ENCODE measurements around the gene KAT2B.
A peak's percentile ranks its signal among the peaks of the same experiment; 100 is the strongest.

Gene KAT2B

GRCh38 chr3:20064796-20065564, 24.7 kb downstream of the KAT2B start:
- peak; percentile 20 for DNase-seq (ENCODE audit: low read depth, low spot score)

- no peak for DNase-seq (ENCODE audit: low read depth, low spot score)
Measured at GRCh38 chr3:20066079-20066478, 25.8 kb downstream of the KAT2B start.

GRCh38 chr3:20066850-20067617, 26.8 kb downstream of the KAT2B start:
- DNase-seq (ENCODE audit: low read depth, low spot score), result no peak

- DNase-seq (ENCODE audit: low read depth, low spot score), result no peak
Measured at GRCh38 chr3:20068512-20069177, 28.4 kb downstream of the KAT2B start.

GRCh38 chr3:20069178-20069532, 28.9 kb downstream of the KAT2B start:
- no peak for DNase-seq (ENCODE audit: low read depth, low spot score)

GRCh38 chr3:20071175-20071574, 30.9 kb downstream of the KAT2B start:
- no peak for DNase-seq (ENCODE audit: low read depth, low spot score)

- no peak for DNase-seq (ENCODE audit: low read depth, low spot score)
Measured at GRCh38 chr3:20072422-20072821, 32.2 kb downstream of the KAT2B start.

GRCh38 chr3:20073068-20073467, 32.8 kb downstream of the KAT2B start:
- DNase-seq (ENCODE audit: low read depth, low spot score), result no peak

GRCh38 chr3:20073683-20074082, 33.4 kb downstream of the KAT2B start:
- no peak for DNase-seq (ENCODE audit: low read depth, low spot score)

- DNase-seq (ENCODE audit: low read depth, low spot score), result no peak
Measured at GRCh38 chr3:20074226-20075063, 34.2 kb downstream of the KAT2B start.

- no peak for DNase-seq (ENCODE audit: low read depth, low spot score)
Measured at GRCh38 chr3:20075197-20075596, 35.0 kb downstream of the KAT2B start.

GRCh38 chr3:20076296-20076997, 36.2 kb downstream of the KAT2B start:
- no peak for DNase-seq (ENCODE audit: low read depth, low spot score)

- DNase-seq (ENCODE audit: low read depth, low spot score), result no peak
Measured at GRCh38 chr3:20077068-20077467, 36.8 kb downstream of the KAT2B start.

- DNase-seq (ENCODE audit: low read depth, low spot score), result no peak
Measured at GRCh38 chr3:20078194-20078714, 38.0 kb downstream of the KAT2B start.

- no peak for DNase-seq (ENCODE audit: low read depth, low spot score)
Measured at GRCh38 chr3:20079621-20080020, 39.4 kb downstream of the KAT2B start.

GRCh38 chr3:20080956-20081554, 40.8 kb downstream of the KAT2B start:
- no peak for DNase-seq (ENCODE audit: low read depth, low spot score)

GRCh38 chr3:20083253-20083652, 43.0 kb downstream of the KAT2B start:
- no peak for DNase-seq (ENCODE audit: low read depth, low spot score)

- no peak for DNase-seq (ENCODE audit: low read depth, low spot score)
Measured at GRCh38 chr3:20083953-20084352, 43.7 kb downstream of the KAT2B start.

GRCh38 chr3:20091331-20092047, 51.2 kb downstream of the KAT2B start:
- no peak for DNase-seq (ENCODE audit: low read depth, low spot score)

GRCh38 chr3:20095470-20095869, 55.2 kb downstream of the KAT2B start:
- DNase-seq (ENCODE audit: low read depth, low spot score), result no peak

Data from ELF-1 (cell line).